Measurements from ENCODE around the gene UAP1L1. TPM values are rescaled to one million over a fixed set of nuclear protein-coding genes. Genes with fewer than 3 reads are reported as not detected.

Gene UAP1L1
- total and polyA plus RNA-seq, 2 of the 8 experiments (the other 6 are each of a cell fraction or from before 2014, with no cell fraction given), result 2.0 to 5.4 TPM

DNA sequence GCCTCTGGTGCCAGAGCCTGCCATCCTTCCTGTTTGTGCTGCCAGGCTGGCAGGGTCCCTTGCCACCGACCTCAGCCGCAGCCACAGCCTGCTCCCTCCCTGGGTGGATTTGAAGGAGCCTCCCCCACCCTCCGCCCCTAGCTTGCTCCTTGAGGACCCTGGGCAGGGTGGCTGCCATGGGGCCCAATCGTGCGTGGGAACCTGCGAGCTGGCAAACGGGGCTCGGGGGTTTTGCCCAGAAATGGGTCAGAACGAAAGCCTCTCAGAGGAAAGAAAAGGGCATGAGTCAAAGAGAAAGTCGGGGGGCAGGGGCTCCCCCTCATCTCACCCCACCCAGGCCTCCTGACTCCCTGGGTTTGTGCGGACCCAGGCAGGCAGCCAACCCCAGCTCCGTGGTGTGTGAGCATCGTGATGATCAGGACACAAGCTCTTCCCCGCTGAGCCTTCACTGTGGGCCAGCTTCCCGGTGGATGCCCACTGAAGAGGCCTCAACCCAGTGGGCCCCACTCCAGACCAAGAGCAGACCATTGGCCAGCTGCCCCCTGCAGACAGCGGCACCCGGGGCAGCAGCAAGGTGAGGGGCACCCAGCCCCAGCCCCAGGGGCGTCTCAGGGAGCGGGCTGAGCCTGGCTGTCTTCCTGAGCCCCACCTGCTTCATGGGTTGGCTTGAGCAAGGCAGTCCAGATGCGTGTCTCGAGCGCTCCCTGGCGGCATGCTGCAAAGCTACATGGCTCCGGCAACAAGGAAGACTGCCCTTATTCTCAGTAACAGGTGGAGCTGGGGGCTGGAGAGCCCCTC, 42.4 kb upstream of the UAP1L1 start:
- H3K23ac ChIP-seq (ENCODE audit: insufficient read length), result no peak overlapping the region
- FAIRE-seq (peak; percentile 71), DNase-seq (ENCODE audit: low read depth in 1 of 2, low spot score in 2 of 2) (peak; percentile 73 to 94)
- H2AK5ac ChIP-seq (ENCODE audit: low read depth, low read length), result no peak overlapping the region
- no peak overlapping the region for H3K9ac ChIP-seq (replicated peaks in 1 of 4; ENCODE audit: extremely low read depth in 1 of 4, low read depth in 3 of 4, low read length in 3 of 4)
- peaks cover 0 to 3% (median 0%) of the 10 kb centered on the region in 4 experiments; a peak in 1 of 8 replicates for H3K36me3 ChIP-seq (ENCODE audit: control insufficient read depth in 2 of 4, insufficient read depth in 4 of 4, low read length in 3 of 4)
- H3K27me3 ChIP-seq (replicated peaks in 1 of 4; ENCODE audit: control insufficient read depth in 3 of 4, extremely low read depth in 1 of 4, insufficient read depth in 3 of 4, low read length in 3 of 4), result no peaks in the 10 kb centered on the region; a peak in 3 of 7 replicates
- no peak overlapping the region for H2AFZ ChIP-seq (ENCODE audit: low read length)
- CTCF ChIA-PET (ENCODE audit: partially characterized antibody), result interaction anchor here (0.6 to 4.2 kb wide), 67 partner anchors 9 to 332 kb away, joined by 3 to 65 read pairs (median 5); partner anchors contain the start of genes AJM1, ANAPC2, CLIC3 and LCN12
- no peaks in the 10 kb centered on the region for H3K79me2 ChIP-seq (ENCODE audit: control insufficient read depth in 1 of 2, insufficient read depth in 2 of 2, low read length in 2 of 2)
- H2BK12ac ChIP-seq (ENCODE audit: low read depth, low read length), result no peak overlapping the region
- no peak overlapping the region for H4K5ac ChIP-seq (ENCODE audit: insufficient read length, low read depth, low read length)
- no peak overlapping the region for H4K91ac ChIP-seq (replicated peaks; ENCODE audit: insufficient read length, low read length)
- POLR2A ChIA-PET (ENCODE audit: partially characterized antibody), result interaction anchor here (0.6 to 1.3 kb wide), 4 partner anchors 21 to 250 kb away, joined by 3 to 4 read pairs (median 3); no protein-coding TSS in a partner anchor
- no peak overlapping the region for H3K4ac ChIP-seq (replicated peaks; ENCODE audit: insufficient read length, low read depth, low read length)
- no peak overlapping the region for H3K27ac ChIP-seq (ENCODE audit: low read depth, low read length)
- no peak overlapping the region; the same call in 1 of the 2 replicates for H4K8ac ChIP-seq (ENCODE audit: extremely low read depth, insufficient read depth, low read length)
- no peak overlapping the region for H3K56ac ChIP-seq (replicated peaks; ENCODE audit: insufficient read length, low read depth, low read length)
- peaks cover 0 to 2% (median 0%) of the 10 kb centered on the region in 4 experiments; a peak in 3 of 7 replicates for H3K4me1 ChIP-seq (replicated peaks in 1 of 4; ENCODE audit: control insufficient read depth in 3 of 4, insufficient read depth in 4 of 4, low read length in 3 of 4)
- WGBS, 2 experiments (ENCODE audit: extremely low coverage in 1 of 2, insufficient coverage in 1 of 2, insufficient read length in 1 of 2, insufficient replicate concordance in 2 of 2, low coverage in 1 of 2, low lambda C conversion rate in 2 of 2, missing lambda C conversion rate in 1 of 2), result 39% methylated on average over 17 of the region's 24 CpGs; no CpG with 5 or more reads in 1 of the 2 experiments
- H2BK5ac ChIP-seq (ENCODE audit: low read depth, low read length), result no peak overlapping the region
- no peaks in the 10 kb centered on the region for H3K23me2 ChIP-seq (ENCODE audit: low read depth, low read length)
- no peak overlapping the region for H3K18ac ChIP-seq (ENCODE audit: extremely low read depth, low read length)
- no peak overlapping the region for H3K4me3 ChIP-seq (ENCODE audit: extremely low read depth in 1 of 4, insufficient read depth in 2 of 4, low read depth in 3 of 4, low read length in 4 of 4)
- H3K9me3 ChIP-seq (ENCODE audit: insufficient read depth in 2 of 2, low read depth in 1 of 2, low read length in 1 of 2), result no peaks in the 10 kb centered on the region
- H3K4me2 ChIP-seq (ENCODE audit: insufficient read depth in 1 of 2, low read depth in 2 of 2, low read length in 2 of 2), result peak overlapping the region in 1 of 2 experiments; percentile 48; a peak in 2 of 4 replicates
- H3K79me1 ChIP-seq (ENCODE audit: low read depth, low read length), result no peaks in the 10 kb centered on the region
- no peak overlapping the region for H3K14ac ChIP-seq (ENCODE audit: insufficient read length)
- H2BK15ac ChIP-seq (ENCODE audit: low read length), result no peak overlapping the region
- no peak overlapping the region for H2BK120ac ChIP-seq (replicated peaks; ENCODE audit: low read depth, low read length)
- H2BK20ac ChIP-seq (ENCODE audit: low read length), result no peak overlapping the region
- H4K20me1 ChIP-seq (replicated peaks in 1 of 2; ENCODE audit: control insufficient read depth in 1 of 2, insufficient read depth in 2 of 2, low read length in 2 of 2), result peaks cover 2 to 5% of the 10 kb centered on the region in 2 experiments
- no peak for TF ChIP-seq ZNF274 (IDR thresholded peaks at IDR 0.05; ENCODE audit: borderline replicate concordance, extremely low read depth, low read length)
- TF ChIP-seq TAF7 (optimal IDR thresholded peaks at IDR 0.05; ENCODE audit: borderline replicate concordance, low read depth, low read length), result no peak
- no peak for TF ChIP-seq EZH2 (IDR thresholded peaks at IDR 0.05; ENCODE audit: low read depth, low read length, severe bottlenecking)
- TF ChIP-seq RFX5 (IDR thresholded peaks at IDR 0.05; ENCODE audit: borderline replicate concordance, low read depth, low read length), result no peak
- TF ChIP-seq, protein P1, sequence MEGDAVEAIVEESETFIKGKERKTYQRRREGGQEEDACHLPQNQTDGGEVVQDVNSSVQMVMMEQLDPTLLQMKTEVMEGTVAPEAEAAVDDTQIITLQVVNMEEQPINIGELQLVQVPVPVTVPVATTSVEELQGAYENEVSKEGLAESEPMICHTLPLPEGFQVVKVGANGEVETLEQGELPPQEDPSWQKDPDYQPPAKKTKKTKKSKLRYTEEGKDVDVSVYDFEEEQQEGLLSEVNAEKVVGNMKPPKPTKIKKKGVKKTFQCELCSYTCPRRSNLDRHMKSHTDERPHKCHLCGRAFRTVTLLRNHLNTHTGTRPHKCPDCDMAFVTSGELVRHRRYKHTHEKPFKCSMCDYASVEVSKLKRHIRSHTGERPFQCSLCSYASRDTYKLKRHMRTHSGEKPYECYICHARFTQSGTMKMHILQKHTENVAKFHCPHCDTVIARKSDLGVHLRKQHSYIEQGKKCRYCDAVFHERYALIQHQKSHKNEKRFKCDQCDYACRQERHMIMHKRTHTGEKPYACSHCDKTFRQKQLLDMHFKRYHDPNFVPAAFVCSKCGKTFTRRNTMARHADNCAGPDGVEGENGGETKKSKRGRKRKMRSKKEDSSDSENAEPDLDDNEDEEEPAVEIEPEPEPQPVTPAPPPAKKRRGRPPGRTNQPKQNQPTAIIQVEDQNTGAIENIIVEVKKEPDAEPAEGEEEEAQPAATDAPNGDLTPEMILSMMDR (IDR thresholded peaks at IDR 0.05; ENCODE audit: control extremely low read depth in 1 of 3, insufficient read depth in 1 of 3, low read depth in 1 of 3, low read length in 3 of 3), result peak in 2 of 3 experiments; percentile 93 to 95; a peak in 3 of 4 replicates
- TF ChIP-seq RXRA (IDR thresholded peaks at IDR 0.05; ENCODE audit: insufficient read depth, low read depth, low read length), result no peak
- no peak for TF ChIP-seq JUN (IDR thresholded peaks at IDR 0.05; ENCODE audit: low read depth, low read length)
- no peak for TF ChIP-seq CHD1 (IDR thresholded peaks at IDR 0.05; ENCODE audit: low read depth, low read length)
